Activated effector memory CD4-positive, alpha-beta T cell treated with anti-CD3 and anti-CD28 coated beads, Interleukin-2, amount 50 U/mL, for 16 hours (primary cell): ENCODE results near the gene SEC24C.
A peak's percentile ranks its signal among the peaks of the same experiment; 100 is the strongest.

Experiments
- DNase-seq: peaks from one replicate; pipeline ENCODE4 v3.0.0-alpha.2; 2020

SEC24C gene

DNA sequence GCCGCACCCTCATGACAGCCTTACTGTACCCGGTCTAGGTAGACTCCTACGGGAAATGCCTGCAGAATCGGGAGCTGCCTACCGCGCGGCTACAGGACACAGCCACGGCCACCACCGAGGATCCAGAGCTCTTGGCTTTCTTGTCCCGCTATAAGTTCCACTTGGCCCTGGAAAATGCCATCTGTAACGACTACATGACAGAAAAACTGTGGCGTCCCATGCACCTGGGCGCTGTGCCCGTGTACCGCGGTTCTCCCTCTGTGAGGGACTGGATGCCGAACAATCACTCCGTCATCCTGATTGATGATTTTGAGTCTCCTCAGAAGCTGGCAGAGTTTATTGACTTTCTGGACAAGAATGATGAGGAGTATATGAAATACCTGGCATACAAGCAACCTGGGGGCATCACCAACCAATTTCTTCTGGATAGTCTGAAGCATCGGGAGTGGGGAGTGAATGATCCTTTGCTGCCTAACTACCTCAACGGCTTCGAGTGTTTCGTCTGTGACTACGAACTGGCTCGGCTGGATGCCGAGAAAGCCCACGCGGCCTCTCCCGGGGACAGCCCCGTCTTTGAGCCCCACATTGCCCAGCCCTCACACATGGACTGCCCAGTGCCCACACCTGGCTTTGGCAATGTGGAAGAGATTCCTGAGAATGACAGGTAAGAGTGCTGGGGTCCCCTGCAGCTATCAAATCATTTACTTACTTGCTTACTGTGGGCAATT, 29.1 kb downstream of the SEC24C start:
- DNase-seq, result peak; percentile 72

DNA sequence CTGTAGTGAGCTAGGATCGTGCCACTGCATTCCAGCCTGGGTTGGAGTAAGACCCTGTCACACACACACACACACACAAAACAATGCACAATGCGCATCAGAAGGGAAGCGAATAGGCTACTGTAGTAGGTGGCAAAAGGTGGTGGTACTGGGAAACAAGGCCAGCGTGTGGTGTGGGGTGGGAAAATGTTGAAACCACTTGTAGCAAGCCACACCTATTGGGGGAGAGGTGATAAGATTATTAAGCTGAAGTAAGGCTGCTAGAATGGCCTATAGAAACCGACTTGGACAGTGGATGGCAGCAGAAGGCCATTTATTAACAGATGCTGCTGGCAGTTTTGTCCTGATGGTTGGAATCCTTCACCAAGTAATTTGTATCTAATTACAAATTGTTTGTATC, 30.5 kb downstream of the SEC24C start:
- DNase-seq, result no peak

DNA sequence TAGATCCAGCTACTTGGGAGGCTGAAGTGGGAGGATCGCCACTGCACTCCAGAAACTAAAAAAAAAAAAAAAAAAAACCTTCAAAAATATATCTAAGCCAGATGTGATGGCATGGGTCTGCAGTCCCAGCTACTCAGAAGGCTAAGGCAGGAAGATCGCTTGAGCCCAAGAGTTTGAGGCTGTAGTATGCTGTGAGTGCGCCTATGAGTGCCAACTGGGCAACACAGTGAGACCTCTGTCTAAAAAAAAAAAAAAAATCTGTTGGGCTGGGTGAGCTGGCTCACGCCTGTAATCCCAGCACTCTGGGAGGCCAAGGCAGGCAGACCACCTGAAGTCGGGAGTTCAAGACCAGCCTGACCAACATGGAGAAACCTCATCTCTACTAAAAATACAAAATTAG, 34.8 kb downstream of the SEC24C start:
- DNase-seq, result no peak

DNA sequence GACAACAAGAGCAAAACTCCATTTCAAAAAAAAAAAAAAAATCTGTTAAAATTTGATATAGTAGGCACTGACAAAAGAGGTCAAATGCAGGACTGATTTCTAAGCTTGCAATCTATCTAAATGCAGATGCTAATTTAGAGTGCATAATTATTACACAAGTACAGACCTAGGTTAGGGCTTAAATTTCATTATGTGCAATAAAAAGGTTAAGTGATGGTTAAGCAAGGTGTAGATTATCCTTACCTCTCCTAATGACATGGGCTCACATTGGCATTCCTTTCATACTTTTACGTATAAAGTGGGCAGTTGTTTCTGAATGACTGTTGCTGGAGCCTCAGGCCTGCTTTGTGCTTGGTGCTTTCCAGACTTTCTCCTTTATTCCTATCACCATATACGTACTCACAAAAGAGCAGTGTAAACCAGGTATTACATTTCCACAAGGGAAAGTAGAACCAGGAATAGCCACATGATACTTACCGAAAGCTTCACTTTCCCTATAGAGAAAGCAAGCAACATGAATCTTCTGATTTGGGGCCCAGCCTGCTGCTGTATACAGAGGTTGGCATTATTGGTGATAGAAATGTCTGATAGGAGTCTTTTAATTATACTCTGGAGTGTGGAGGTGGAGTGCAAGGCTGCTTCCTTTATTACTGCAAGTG, 35.5 kb downstream of the SEC24C start:
- no peak for DNase-seq

DNA sequence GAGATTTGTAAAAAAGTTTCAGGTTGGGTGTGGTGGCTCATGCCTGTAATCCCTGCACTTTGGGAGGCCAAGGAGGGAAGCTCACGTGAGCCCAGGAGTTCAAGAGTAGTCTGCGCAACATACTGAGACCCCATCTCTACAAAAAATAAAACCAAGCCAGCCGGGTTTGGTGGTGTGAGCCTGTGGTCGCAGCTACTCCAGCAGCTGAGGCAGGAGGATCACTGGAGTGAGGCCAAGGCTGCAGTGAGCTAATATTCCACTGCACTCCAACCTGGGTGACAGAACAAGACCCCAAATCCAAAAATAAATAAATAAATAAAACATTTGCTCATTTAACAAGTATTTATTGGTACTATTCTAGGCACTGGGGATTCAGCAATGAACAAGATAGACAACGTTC, 36.1 kb downstream of the SEC24C start:
- DNase-seq, result no peak

GRCh38 chr10:73780966-73781365, 36.8 kb downstream of the SEC24C start:
- DNase-seq, result no peak

DNA sequence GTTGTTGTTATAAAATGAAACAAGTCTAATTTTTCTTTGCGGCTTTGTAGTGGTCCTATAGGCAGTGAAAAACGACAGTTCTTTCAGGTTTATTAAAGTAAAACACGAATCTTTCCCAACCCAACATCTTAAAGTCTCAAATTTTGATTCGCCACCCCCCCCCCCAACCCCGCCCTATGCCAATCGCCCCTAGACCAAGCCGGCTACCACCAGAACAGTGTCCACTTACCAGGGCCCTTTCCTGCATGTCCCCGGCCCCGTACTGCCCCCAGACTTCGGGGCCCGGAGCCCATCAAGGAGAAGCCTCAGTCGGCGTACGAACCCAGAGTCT, 37.3 kb downstream of the SEC24C start:
- no peak for DNase-seq

DNA sequence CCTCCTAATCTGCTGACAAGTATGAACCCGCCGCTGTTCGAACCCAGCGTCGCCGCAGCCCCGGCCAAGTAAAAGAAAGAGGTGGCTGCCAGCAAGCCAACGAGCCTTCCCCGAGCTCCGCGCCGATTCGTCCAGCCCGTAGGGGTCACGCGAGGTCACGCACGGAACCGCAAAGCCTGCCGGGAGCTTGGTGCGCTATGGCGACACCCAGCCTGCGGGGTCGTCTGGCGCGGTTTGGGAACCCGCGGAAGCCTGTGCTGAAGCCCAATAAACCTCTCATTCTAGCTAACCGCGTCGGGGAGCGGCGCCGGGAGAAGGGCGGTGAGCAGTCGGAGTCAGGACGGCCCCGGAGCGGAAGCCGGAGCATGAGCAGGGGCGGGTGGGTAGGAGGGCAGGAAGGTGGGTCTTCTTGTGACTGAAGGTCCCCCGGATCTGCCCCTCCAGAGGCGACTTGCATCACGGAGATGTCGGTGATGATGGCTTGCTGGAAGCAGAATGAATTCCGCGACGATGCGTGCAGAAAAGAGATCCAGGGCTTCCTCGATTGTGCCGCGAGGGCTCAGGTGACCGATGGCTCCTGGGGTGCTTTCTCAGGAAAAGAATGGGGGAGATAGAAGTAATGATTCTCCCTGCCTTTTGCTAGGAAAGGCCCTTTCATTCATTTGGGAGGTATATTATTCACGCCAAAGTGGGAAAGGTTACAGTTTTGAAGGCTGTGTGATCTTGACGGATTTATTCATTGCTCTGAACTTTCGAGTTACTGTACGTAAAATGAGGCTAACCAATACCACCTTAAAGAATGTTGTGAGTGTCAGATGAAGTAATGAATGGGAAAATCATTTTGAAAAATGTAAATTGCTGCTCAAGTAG, 37.9 kb downstream of the SEC24C start, which contains the start of gene CHCHD1:
TSS of gene CHCHD1 (plus strand) at position 170 of the 870 bp plus-strand sequence. CDS start at position 198, 28 bp downstream.
- DNase-seq, result peak; percentile 98

GRCh38 chr10:73782749-73783085, 38.5 kb downstream of the SEC24C start:
- no peak for DNase-seq

DNA sequence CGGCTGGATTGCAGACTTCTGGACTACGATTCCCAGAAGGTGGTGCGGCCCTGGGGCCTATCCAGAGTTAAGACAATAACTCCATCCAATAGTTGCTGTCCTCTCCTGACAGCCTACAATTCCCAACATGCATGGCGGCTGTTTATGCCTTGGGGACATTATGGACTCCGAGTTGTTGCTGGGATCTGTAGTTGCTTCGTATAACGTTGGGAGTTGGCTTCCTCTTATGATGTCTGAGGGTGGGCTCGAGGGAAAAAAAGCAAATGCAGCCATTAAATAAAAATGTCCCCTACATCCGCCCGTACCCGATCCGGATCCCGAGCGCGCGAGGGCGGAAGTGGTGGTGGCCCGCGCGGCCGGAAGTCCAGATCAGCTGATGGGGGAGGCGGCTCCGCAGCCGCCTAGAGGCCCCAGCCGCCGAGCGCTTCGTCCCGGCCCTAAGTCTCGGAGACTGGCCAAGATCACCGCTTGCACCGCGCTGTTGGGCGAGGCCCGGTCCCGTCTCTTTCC, 41.1 kb downstream of the SEC24C start, which contains the start of gene ZSWIM8:
TSS of gene ZSWIM8 (plus strand) at position 396 of the 510 bp plus-strand sequence. CDS start 273 bp downstream, outside the sequence.
- DNase-seq, result peak; percentile 94

- DNase-seq, result peak; percentile 81
Observed at GRCh38 chr10:73785721-73786511, 41.7 kb downstream of the SEC24C start.

- no peak for DNase-seq
Observed at GRCh38 chr10:73786512-73786885, 42.3 kb downstream of the SEC24C start.

GRCh38 chr10:73787031-73787800, 43.0 kb downstream of the SEC24C start:
- DNase-seq, result peak; percentile 46

- no peak for DNase-seq
Observed at GRCh38 chr10:73788864-73789658, 44.9 kb downstream of the SEC24C start.

- no peak for DNase-seq
Observed at GRCh38 chr10:73789659-73790055, 45.5 kb downstream of the SEC24C start.

- peak; percentile 31 for DNase-seq
Observed at GRCh38 chr10:73790886-73791625, 46.9 kb downstream of the SEC24C start.

- DNase-seq, result peak; percentile 54
Observed at GRCh38 chr10:73791871-73792400, 47.8 kb downstream of the SEC24C start.

- peak; percentile 31 for DNase-seq
Observed at GRCh38 chr10:73793456-73793855, 49.3 kb downstream of the SEC24C start.

DNA sequence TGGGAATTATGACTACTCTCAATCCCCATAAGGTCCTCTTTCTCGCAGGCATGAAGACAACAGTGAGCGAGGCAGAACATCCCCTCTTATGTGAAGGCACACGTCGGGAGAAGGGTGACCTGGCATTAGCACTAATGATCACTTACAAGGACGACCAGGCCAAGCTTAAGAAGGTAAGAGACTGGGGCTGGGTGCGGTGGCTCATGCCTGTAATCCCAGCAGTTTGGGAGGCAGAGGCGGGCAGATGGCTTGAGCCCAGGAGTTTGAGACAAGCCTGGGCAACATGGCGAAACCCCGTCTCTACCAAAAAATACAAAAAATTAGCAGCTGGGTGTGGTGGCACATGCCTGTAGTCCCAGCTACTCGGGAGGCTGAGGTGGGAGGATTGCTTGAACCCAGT, 51.3 kb downstream of the SEC24C start:
- peak; percentile 33 for DNase-seq

GRCh38 chr10:73796035-73796434, 51.9 kb downstream of the SEC24C start:
- peak; percentile 31 for DNase-seq
